ENCODE measurements around the gene SH2D6. TPM values are rescaled to one million over a fixed set of nuclear protein-coding genes. Genes with fewer than 3 reads are reported as not detected.
"Not testable (repeated sequence)": the region's sequence is repeated elsewhere in the genome, so short reads cannot be mapped to it uniquely, and the experiment has no call there.

SH2D6 gene
- total RNA-seq, 2 experiments from 2014 or later = 0.77 to 0.96 TPM

DNA sequence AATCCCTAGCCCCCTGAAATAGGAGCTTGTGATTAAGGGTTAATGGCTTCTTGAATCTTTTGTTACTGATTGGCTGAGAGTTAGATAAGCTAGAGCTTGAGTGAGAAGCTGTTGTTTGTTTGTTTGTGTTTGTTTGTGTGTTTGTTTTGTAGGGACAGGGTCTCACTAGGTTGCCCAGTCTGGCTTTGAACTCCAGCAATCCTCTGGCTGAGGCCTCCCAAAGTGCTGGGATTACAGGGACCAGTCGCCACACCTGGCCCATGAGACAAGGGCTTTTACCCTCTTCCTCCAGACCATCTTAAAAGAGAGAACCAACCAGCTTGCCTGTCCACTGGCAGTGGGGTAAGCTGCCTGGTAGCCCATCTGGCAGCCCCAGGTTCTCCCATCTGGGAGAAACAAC, 58.1 kb downstream of the SH2D6 start:
- CTCF ChIA-PET = interaction anchor here (1.2 kb wide), 1 partner anchor 9 kb away, joined by 4 read pairs; no protein-coding TSS in a partner anchor
- POLR2A ChIA-PET = interaction anchor here (0.8 kb wide), 1 partner anchor 62 kb away, joined by 4 read pairs; the partner anchor contains the start of gene MAT2A
- no peaks in the 10 kb centered on the region for H3K4me1 Mint-ChIP-seq (ENCODE audit: low read depth)
- ATAC-seq (no peak), DNase-seq (no peak)
- no peak overlapping the region for H3K27ac Mint-ChIP-seq
- no peaks in the 10 kb centered on the region for H3K36me3 Mint-ChIP-seq (ENCODE audit: low read depth)
- no peak overlapping the region for H3K4me3 Mint-ChIP-seq
- H3K9me3 Mint-ChIP-seq = no peaks in the 10 kb centered on the region
- no peak for TF ChIP-seq CTCF (IDR thresholded peaks at IDR 0.05)
- peaks cover 2% of the 10 kb centered on the region for H3K27me3 Mint-ChIP-seq
- intact Hi-C loops (cut with micrococcal nuclease) = no loop called here

DNA sequence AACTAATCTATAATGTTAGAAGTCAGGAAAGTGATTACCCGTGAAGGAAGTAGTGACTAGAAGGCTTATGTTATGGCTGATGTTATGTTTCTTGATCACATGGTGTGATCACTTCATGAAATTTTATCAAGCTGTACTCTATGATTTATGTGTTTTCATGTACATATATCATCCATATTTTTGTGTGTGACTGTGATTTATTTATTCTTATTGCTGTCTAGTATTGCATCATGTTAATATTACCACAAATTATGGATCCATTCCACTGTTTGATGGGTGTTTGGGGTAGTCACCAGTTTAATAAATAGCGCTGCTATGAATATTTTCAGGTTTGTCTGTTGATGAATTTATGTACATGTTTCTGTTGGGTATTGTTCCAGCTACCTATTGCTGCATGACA, 59.4 kb downstream of the SH2D6 start:
- no peak for DNase-seq
- H3K27ac Mint-ChIP-seq = no peak overlapping the region
- no peaks in the 10 kb centered on the region for H3K9me3 Mint-ChIP-seq
- no peak overlapping the region for H3K4me3 Mint-ChIP-seq
- peaks cover 2% of the 10 kb centered on the region for H3K27me3 Mint-ChIP-seq
- CTCF ChIA-PET = interaction anchor here (1.3 to 1.6 kb wide), 2 partner anchors 9 to 72 kb away, joined by 3 read pairs; no protein-coding TSS in a partner anchor
- H3K4me1 Mint-ChIP-seq (ENCODE audit: low read depth) = no peaks in the 10 kb centered on the region
- H3K36me3 Mint-ChIP-seq (ENCODE audit: low read depth) = no peaks in the 10 kb centered on the region
- no peak for ATAC-seq
- POLR2A ChIA-PET = no interaction called here
- no peak for TF ChIP-seq CTCF (IDR thresholded peaks at IDR 0.05)
- intact Hi-C loops (cut with micrococcal nuclease) = no loop called here

DNA sequence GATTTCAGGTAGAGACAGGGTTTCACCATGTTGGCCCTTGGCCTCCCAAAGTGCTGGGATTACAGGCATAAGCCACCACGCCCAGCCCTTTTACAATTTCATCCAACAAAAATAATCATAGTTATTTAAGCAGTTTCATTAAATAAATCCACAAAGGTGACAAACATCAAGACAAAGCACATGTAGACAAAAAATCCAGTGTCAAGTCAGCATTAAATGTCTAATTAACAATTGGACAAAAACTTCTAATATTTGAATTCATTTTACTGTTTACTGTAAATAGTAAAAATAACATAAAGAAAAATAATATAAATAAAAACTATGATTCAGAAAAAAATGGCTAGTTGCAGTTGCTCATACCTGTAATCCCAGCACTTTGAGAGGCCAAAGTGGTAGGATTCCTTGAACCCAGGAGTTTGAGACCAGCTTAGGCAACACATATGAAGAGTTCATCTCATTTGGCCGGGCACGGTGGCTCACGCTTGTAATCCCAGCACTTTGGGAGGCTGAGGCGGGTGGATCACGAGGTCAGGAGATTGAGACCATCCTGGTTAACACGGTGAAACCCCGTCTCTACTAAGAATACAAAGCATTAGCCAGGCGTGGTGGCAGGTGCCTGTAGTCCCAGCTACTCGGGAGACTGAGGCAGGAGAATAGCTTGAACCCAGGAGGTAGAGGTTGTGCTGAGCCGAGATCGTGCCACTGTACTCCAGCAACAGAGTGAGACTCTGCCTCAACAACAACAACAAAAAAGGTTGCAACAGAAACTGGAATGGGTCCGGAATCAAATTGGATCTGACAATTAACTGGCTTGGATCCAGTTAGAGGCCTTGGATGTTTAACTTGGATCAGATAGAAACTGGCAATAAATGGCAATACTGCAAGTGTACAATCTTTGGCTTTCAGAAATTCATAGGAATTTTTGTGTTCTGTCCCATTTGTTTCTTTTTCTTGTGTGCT, 63.6 kb downstream of the SH2D6 start:
- TF ChIP-seq CTCF (IDR thresholded peaks at IDR 0.05) = no peak
- ChIA-PET CTCF (interaction anchor here (0.7 kb wide), 1 partner anchor 40 kb away, joined by 3 read pairs; no protein-coding TSS in a partner anchor), POLR2A (no interaction called here)
- H3K27me3 Mint-ChIP-seq = peaks cover 2% of the 10 kb centered on the region
- no peaks in the 10 kb centered on the region for H3K9me3 Mint-ChIP-seq
- DNase-seq (no peak), ATAC-seq (no peak)
- intact Hi-C loops (cut with micrococcal nuclease) = no loop called here
- H3K27ac Mint-ChIP-seq = no peak overlapping the region
- H3K4me3 Mint-ChIP-seq = no peak overlapping the region
- H3K36me3 Mint-ChIP-seq (ENCODE audit: low read depth) = no peaks in the 10 kb centered on the region
- no peaks in the 10 kb centered on the region for H3K4me1 Mint-ChIP-seq (ENCODE audit: low read depth)

DNA sequence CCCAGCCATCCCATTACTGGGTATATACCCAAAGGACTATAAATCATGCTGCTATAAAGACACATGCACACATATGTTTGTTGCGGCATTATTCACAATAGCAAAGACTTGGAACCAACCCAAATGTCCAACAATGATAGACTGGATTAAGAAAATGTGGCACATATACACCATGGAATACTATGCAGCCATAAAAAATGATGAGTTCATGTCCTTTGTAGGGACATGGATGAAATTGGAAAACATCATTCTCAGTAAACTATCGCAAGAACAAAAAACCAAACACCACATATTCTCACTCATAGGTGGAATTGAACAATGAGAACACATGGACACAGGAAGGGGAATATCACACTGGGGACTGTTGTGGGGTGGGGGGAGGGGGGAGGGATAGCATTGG, 66.1 kb downstream of the SH2D6 start:
- intact Hi-C loops (cut with micrococcal nuclease); CTCF ChIA-PET; H3K36me3 Mint-ChIP-seq (ENCODE audit: low read depth): not testable (repeated sequence)

GRCh38 chr2:85485815-85486214, 67.3 kb downstream of the SH2D6 start:
- H3K4me3 Mint-ChIP-seq = no peak overlapping the region
- H3K4me1 Mint-ChIP-seq (ENCODE audit: low read depth) = no peaks in the 10 kb centered on the region
- DNase-seq (no peak), ATAC-seq (no peak)
- H3K27ac Mint-ChIP-seq = no peak overlapping the region
- intact Hi-C loops (cut with micrococcal nuclease) = no loop called here
- no peaks in the 10 kb centered on the region for H3K9me3 Mint-ChIP-seq
- H3K27me3 Mint-ChIP-seq = peaks cover 2% of the 10 kb centered on the region
- TF ChIP-seq CTCF (IDR thresholded peaks at IDR 0.05) = no peak
- CTCF ChIA-PET = interaction anchor here (0.9 to 1.6 kb wide), 3 partner anchors 10 to 18 kb away, joined by 3 to 4 read pairs (median 3); no protein-coding TSS in a partner anchor
- POLR2A ChIA-PET = interaction anchor here (0.6 kb wide), 1 partner anchor 139 kb away, joined by 4 read pairs; no protein-coding TSS in a partner anchor
- H3K36me3 Mint-ChIP-seq (ENCODE audit: low read depth) = no peaks in the 10 kb centered on the region

More for the DNA sequence above, 66.1 kb downstream of the SH2D6 start:
- H3K4me1 Mint-ChIP-seq (ENCODE audit: low read depth); H3K27ac Mint-ChIP-seq; H3K9me3 Mint-ChIP-seq; DNase-seq; POLR2A ChIA-PET; ATAC-seq; H3K4me3 Mint-ChIP-seq; H3K27me3 Mint-ChIP-seq: not testable (repeated sequence)

Other genes with a start within 250 kb of the SH2D6 start
- gene TGOLN2, start 90.7 kb upstream of the SH2D6 start, total RNA-seq = 10 to 100 TPM; 62.8 to 64.0 TPM
- 10 to 100 TPM; 21.3 to 22.9 TPM for gene RETSAT, start 64.2 kb upstream of the SH2D6 start, total RNA-seq
- gene ELMOD3, start 63.9 kb upstream of the SH2D6 start, total RNA-seq = 10 to 100 TPM; 11.8 to 13.0 TPM
- gene CAPG, start 8.3 kb upstream of the SH2D6 start, total RNA-seq = 10 to 100 TPM; 18.7 to 19.3 TPM
- 100 to 1,000 TPM; 276 to 282 TPM for gene MAT2A, start 120.5 kb downstream of the SH2D6 start, total RNA-seq
- 10 to 100 TPM; 14.6 to 16.7 TPM for gene GGCX, start 142.8 kb downstream of the SH2D6 start, total RNA-seq
- gene VAMP8, start 158.9 kb downstream of the SH2D6 start, total RNA-seq = 10 to 100 TPM; 84.5 to 91.1 TPM
- 10 to 100 TPM; 28.0 to 29.4 TPM for gene VAMP5, start 165.7 kb downstream of the SH2D6 start, total RNA-seq
- 100 to 1,000 TPM; 112 to 117 TPM for gene RNF181, start 177.0 kb downstream of the SH2D6 start, total RNA-seq
- gene TMEM150A, start 184.0 kb downstream of the SH2D6 start, total RNA-seq = 1 to 10 TPM; 1.0 to 1.2 TPM
- gene C2orf68, start 193.4 kb downstream of the SH2D6 start, total RNA-seq = 10 to 100 TPM; 25.4 to 29.1 TPM
- 10 to 100 TPM; 86.0 to 86.8 TPM for gene USP39, start 197.5 kb downstream of the SH2D6 start, total RNA-seq
- gene SFTPB, start 249.5 kb downstream of the SH2D6 start, total RNA-seq = not detected